Measurements from ENCODE around the gene TAC3. TPM values are rescaled to one million over a fixed set of nuclear protein-coding genes. Genes with fewer than 3 reads are reported as not detected.

Gene TAC3
- total and polyA plus RNA-seq, 2 of the 8 experiments (the other 6 are each of a cell fraction or from before 2014, with no cell fraction given), result 9.7 to 45.3 TPM

GRCh38 chr12:57005980-57006808, 10.1 kb downstream of the TAC3 start, which contains the start of gene ZBTB39 (continued):
- no peak for TF ChIP-seq POLR2AphosphoS5 (IDR thresholded peaks at IDR 0.05; ENCODE audit: low read depth, low read length)
- TF ChIP-seq ATF3 (IDR thresholded peaks at IDR 0.05; ENCODE audit: insufficient read depth, low read depth, low read length), result no peak
- peak; percentile 58 for TF ChIP-seq ASH2L (IDR thresholded peaks at IDR 0.05; ENCODE audit: low read length)
- no peak for TF ChIP-seq KDM1A (IDR thresholded peaks at IDR 0.05; ENCODE audit: borderline replicate concordance, low read length)
- TF ChIP-seq NRF1 (IDR thresholded peaks at IDR 0.05; ENCODE audit: low read depth, low read length), result no peak
- no peak for TF ChIP-seq RNF2 (IDR thresholded peaks at IDR 0.05; ENCODE audit: borderline replicate concordance, low read depth, low read length, missing control alignments, poor library complexity, severe bottlenecking)
- no peak for TF ChIP-seq CBX8 (IDR thresholded peaks at IDR 0.05; ENCODE audit: borderline replicate concordance, low read depth, low read length)
- TF ChIP-seq CHD2 (IDR thresholded peaks at IDR 0.05; ENCODE audit: low read length), result no peak
- TF ChIP-seq KDM4A (IDR thresholded peaks at IDR 0.05; ENCODE audit: low read depth, low read length, severe bottlenecking), result peak; percentile 51
- 0 out of 2 replicates have a peak, but pooled peaks have one; percentile 21 for TF ChIP-seq FOSL1 (IDR thresholded peaks at IDR 0.05; ENCODE audit: insufficient read depth, low read depth, low read length)
- 0 out of 2 replicates have a peak, but pooled peaks have one; percentile 21 for TF ChIP-seq EGR1 (IDR thresholded peaks at IDR 0.05; ENCODE audit: borderline replicate concordance, low read depth, low read length)
- no peak for TF ChIP-seq CBX5 (IDR thresholded peaks at IDR 0.05; ENCODE audit: low read depth, low read length)
- no peak for TF ChIP-seq YY1 (IDR thresholded peaks at IDR 0.05; ENCODE audit: low read depth, low read length)
- no peak for TF ChIP-seq JUN (IDR thresholded peaks at IDR 0.05; ENCODE audit: low read depth, low read length)
- no peak for TF ChIP-seq SUZ12 (IDR thresholded peaks at IDR 0.05; ENCODE audit: low read length)
- TF ChIP-seq EP300 (IDR thresholded peaks at IDR 0.05; ENCODE audit: borderline replicate concordance in 1 of 2, low read depth in 2 of 2, low read length in 2 of 2), result no peak
- 0 out of 4 replicates have a peak, but pooled peaks of 1 of the 2 experiments have one; percentile 5 for TF ChIP-seq RAD21 (IDR thresholded peaks at IDR 0.05 in 1 of 2, conservative IDR thresholded peaks at IDR 0.05 in 1 of 2; ENCODE audit: low read depth in 2 of 2, low read length in 2 of 2)
- no peak for TF ChIP-seq ZNF274 (IDR thresholded peaks at IDR 0.05; ENCODE audit: borderline replicate concordance, extremely low read depth, low read length)
- TF ChIP-seq POU5F1 (IDR thresholded peaks at IDR 0.05; ENCODE audit: low read depth, low read length), result no peak
- TF ChIP-seq CEBPB (IDR thresholded peaks at IDR 0.05; ENCODE audit: low read depth, low read length), result no peak
- TF ChIP-seq SRF (IDR thresholded peaks at IDR 0.05; ENCODE audit: low read depth, low read length), result no peak
- no peak for TF ChIP-seq SIRT6 (IDR thresholded peaks at IDR 0.05; ENCODE audit: low read length)
- no peak for TF ChIP-seq EZH2 (IDR thresholded peaks at IDR 0.05; ENCODE audit: low read depth, low read length, severe bottlenecking)

Data from H1 (cell line).